GM21576 (cell line): ENCODE results near the gene STOX2.

Source experiments
- ATAC-seq: cut with Tn5 transposase; IDR thresholded peaks from one replicate; pipeline ENCODE4 v1.9.1; 2021; ENCODE audit warnings: mild to moderate bottlenecking, moderate library complexity; ENCODE audit not compliant: unreplicated experiment

Gene STOX2

DNA sequence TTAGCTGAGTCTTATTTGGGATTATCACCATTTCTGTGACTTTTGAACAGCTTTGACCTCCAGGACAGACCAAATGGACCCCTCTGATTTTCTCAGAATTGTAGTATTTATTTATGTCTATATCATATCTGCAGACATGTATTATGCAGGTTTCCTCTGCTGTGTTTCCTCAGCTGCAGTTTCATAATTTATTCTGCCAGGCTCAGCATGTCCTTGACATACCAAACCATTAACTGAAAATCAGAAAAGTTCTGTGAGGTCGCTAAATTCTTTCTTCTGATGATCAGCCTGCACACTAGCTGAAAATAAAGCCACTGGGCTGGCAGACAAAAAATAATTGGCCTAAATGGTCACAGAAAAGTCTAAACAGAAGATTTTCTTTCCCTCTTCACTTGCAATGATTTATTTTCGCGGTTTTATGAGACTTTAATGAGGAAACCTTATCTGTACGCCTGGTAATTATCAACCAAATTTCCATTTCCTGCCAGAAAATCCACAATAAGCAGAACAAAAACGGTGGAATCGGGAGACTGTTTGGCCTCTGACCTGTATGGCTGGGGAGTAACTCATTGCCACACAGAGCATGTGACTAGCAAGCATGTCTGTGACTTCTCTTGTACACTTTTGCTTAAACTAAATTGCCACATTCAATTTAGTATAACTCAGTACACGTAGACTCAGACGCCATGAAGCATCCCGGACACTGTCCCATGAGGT, 161.6 kb downstream of the STOX2 start:
- no peak for ATAC-seq

GRCh38 chr4:184067931-184068554, 162.9 kb downstream of the STOX2 start:
- ATAC-seq, result no peak
